Right lung (tissue), 10 donors: ENCODE measurements around the gene DLX4. TPM values are rescaled to one million over a fixed set of nuclear protein-coding genes. Genes with fewer than 3 reads are reported as not detected.

ENCODE experiments used
- DNase-seq, 2 donors: peaks; one replicate each; pipeline ENCODE4 v3.0.0-alpha.2; 2013
- long read RNA-seq, 8 donors: transcript quantifications; one replicate each; lab custom pipeline, GENCODE V29; 2026
- polyA plus RNA-seq, 5 donors: library from polyadenylated mRNA; unstranded; fragments of 120-200 nt; gene quantifications; one replicate each; pipeline versions ENCODE4 v1.2.1 to v1.2.3, GENCODE V29; 2013; ENCODE audit warnings: inconsistent platforms in 1 of 5, low replicate concordance in 1 of 5; ENCODE audit not compliant: insufficient read length in 5 of 5, insufficient read depth in 1 of 5

The DLX4 gene, protein sequence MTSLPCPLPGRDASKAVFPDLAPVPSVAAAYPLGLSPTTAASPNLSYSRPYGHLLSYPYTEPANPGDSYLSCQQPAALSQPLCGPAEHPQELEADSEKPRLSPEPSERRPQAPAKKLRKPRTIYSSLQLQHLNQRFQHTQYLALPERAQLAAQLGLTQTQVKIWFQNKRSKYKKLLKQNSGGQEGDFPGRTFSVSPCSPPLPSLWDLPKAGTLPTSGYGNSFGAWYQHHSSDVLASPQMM
- polyA plus RNA-seq = 1 to 10 TPM in 4 of 5 donors, under 1 TPM in 1; 0.80 to 2.0 (median 1.4) TPM
- long read RNA-seq, donor 1, partial matches to known transcripts = 0 of 3 reads
- long read RNA-seq, donor 1, other reads (novel, unspliced or antisense) = 0 of 3 reads
- long read RNA-seq, donor 2 = 0 reads
- long read RNA-seq, donor 3, partial matches to known transcripts = 0 of 5 reads
- long read RNA-seq, donor 3, other reads (novel, unspliced or antisense) = 0 of 5 reads
- long read RNA-seq, donor 4, partial matches to known transcripts = 0 of 1 reads
- long read RNA-seq, donor 4, other reads (novel, unspliced or antisense) = 0 of 1 reads
- long read RNA-seq, donor 5, partial matches to known transcripts = 0 of 1 reads
- long read RNA-seq, donor 5, other reads (novel, unspliced or antisense) = 0 of 1 reads
- long read RNA-seq, donor 6 = 0 reads
- long read RNA-seq, donor 7, partial matches to known transcripts = 0 of 1 reads
- long read RNA-seq, donor 7, other reads (novel, unspliced or antisense) = 0 of 1 reads
- long read RNA-seq, donor 8 = 0 reads

DNA sequence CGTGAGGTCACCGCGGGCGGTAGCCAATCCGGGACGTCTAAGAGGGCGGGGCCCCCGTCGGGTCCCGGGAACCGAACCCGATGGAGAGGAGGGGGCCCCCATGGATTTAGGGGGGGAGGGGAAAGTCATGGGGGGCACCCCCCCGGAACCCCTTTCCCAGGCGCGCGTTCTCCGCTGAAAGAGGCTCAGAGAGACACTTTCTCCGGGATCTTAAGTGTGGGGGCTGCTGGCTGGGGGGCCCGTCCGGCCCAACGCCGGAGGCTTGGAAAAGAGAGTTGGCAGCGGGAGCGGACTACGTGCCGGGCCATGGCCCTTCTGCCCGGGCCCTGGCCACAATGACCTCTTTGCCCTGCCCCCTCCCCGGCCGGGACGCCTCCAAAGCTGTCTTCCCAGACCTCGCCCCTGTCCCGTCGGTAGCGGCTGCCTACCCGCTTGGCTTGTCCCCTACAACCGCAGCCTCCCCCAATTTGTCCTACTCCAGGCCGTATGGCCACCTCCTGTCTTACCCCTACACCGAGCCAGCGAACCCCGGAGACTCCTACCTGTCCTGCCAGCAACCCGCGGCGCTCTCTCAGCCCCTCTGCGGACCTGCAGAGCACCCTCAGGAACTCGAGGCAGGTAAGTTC, at the start of gene DLX4:
Gene DLX4, plus strand, starts transcription at position 57 of the 626 bp plus-strand sequence. Its CDS starts 279 bp downstream, at position 336.
- DNase-seq = no peak

DNA sequence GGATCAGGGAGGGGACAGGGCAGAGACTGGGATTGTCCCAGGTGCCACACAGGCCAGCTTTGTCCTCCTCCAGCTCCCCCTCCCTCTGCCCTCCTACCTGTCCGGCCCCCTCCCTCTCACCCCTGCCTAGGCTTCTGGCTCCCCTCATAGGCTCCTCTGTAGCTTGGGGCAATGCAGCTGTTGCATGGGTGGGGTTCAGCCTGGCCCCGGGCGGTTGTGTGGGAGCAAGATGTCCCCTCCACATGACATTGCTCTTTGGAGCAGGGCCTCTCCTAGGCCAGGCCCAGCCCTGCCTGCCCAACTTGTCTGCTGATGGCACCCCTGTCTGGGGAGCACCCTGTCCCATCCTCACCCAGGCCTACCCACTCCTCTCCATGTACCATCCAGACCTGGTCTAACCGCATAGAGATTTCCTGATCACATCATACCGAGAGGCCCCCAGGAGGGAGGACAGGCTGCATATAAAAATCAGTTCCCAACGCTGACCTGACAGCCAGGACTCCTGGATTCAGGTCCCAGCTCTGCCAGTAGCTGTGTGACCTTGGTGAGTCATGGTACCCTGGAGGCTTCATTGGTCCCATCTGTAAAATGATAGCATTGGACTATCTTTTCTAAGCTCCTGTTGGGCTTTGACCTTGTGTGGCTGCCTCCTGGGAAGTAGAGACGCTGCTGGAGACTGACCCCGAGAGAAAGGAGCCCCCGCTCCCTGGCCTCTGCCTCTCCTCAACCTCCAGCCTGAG, 48.8 kb upstream of the DLX4 start:
- no peak for DNase-seq

DNA sequence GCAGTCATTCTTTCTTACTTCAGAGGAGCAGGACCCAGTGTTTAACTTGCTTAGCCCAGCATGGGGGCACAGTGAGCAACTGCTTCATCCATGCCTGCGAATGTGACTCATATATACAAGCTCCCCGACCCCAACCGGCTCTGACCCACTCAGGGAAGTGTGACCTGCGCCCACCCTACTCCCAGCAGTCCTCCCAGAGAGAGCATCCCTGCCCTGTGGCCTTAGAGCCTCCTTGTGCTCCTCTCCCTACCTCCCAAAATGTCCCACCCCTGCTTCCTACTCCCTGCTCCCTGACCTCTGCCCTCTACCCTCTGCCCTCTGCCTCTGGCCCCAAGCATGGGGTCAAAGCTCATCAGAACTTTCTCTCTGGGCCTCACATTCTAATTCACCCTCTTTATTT, 46.9 kb upstream of the DLX4 start:
- DNase-seq = no peak

DNA sequence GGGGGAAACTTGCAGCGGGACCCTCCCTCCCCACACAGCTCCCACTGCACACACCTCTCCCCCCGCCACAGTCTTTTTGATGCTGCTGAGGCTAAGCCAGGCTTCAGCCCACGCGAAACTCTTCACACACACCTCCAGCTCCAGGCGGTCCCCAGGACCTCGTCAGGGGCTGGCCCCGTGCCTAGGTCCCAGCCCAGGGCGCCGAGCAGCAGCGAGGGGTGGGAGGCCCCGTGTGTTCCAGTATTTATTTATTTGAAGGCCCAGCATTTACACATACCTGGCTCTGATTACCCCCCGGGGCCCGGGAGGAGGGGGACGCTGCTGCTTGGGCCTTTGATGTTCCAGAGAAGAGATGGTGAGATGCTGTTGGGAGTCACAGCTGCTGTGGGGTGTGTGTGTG, 44.9 kb upstream of the DLX4 start:
- no peak for DNase-seq

GRCh38 chr17:49924589-49924988, 44.4 kb upstream of the DLX4 start:
- no peak for DNase-seq

DNA sequence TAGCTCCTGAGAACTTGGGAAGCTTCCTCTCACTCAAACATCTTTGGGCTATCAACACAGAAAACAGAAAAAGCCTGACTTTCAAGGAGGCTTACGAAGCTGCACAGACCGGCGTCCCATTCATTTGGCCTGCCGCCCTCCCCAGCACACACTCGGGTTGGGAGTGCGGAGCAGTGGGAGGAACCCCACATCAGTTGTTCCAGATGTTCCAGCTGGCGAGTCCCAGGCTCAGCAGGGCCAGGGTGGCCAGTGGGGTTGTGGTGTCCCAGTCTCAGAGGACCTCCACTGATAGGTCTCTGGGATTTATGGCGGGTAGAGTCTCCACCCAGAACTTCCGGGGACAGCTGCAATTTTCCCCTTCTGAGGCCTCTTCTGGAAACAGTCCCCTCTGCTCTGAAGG, 43.1 kb upstream of the DLX4 start:
- DNase-seq = no peak

- no peak for DNase-seq
Measured at GRCh38 chr17:49926886-49927285, 42.1 kb upstream of the DLX4 start.

DNA sequence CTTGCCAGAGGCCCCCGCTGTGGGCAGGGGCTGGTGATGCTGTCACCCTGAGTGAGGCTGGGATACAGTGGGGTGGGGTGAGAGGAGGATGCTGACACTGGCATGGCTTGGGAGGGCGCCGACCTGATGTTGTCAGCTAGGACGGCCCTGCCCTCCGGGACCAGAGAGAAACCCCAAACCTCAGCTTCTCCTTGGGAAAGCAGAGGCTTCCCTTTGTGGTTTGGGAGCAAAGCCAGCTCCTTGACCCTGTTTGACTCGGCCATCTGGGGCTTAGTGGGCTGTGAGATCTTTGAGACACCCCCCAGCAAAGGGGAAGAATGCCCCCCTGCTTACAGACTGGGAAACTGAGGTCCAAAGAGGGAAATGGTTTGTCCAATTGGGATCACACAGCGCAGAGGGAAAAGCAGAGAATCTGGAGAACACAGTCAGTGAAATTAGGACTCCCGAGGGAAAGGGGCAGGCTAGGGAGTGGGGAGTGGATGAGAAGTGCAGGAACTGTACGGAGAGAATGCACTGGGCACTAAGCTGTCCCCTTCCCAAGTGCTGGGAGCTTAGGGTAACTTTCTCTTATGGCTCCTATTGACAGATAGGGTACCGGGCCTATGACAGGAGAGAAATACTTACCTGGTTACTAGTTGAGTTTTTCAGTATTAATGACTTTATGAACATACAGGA, 40.7 kb upstream of the DLX4 start:
- no peak for DNase-seq

DNA sequence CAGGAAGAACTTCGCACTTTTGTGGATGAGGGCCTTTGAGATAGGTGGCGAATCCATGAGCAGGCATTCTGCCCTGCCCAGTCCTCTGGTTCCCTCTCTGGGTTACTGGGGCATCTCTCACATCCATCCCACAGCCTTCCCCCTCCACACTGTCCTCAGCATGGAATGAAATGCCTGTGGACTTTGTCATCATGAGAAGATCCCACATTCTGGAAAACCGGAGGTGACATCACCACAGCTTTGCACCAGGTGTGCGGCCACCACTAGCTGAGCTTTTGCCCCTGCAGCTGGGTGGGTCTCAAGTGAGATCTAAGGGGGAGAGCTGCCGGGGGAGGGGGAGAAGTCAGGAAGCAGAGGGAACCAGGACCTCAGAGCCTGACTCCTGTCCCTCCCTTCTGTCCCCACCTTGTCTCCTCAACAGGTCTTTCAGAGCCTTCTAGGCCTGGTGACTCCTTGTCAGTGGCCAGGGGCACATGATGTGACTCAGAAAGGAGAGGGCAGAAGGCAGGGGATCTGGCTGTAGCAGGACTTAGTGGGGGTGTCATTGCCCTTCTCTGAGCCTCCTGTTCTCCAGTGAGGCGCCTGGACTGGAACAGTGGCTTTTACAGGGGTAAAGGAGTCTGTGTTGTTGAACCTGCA, 40.0 kb upstream of the DLX4 start:
- DNase-seq = no peak

DNA sequence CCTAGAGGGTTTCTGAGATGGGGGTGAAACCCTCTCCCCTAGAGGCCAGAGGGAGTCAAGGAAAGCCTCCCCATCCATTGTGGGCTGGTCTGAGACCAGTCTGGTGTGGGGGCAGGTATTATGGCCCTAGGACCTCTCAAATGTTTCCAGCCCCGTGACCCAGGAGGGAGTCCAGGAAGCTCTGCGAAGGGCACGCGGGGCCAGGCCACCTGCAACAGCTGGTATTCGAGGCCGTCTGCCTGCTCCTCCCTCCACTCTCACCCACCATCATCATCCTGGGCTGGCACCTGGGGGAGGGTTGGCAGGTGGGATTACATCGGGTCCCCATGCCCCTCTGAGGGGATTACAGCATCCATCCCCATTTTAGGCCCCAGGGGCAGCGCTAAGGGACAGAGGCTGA, 38.1 kb upstream of the DLX4 start:
- no peak for DNase-seq

DNA sequence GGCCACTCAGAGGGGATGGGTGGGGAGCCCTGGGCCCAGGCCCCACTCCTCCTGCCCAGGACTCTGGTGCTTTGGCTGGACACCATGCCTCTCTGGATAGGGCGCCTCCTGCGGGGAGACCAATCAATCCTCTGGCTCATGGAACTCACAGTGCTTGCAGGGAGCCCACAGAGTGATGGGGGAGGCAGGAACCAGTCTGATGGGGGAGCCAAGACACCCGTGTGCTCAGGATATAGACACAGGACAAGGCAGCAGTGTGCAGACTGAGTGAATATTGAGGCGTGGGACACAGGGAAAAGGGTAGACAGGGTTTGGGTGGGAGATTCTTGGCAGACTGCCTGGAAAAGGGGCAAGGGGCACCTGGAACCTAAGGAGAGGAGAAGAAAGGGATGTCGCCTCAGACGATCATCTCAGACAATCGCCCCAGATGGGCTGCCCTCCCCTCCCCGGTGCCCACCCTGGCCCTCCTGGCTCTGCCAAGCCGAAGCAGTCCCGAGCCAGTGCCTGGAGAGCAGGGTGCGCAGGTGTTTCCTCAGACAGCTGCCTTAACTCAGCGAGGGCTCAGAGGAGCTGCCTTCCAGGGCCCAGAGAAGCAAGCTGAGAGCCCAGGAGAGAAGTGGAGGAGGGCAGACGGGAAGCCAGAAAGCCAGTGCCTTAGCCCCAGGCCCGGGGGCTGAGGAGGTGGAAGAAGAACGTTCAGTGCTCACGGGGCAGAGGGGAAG, 37.4 kb upstream of the DLX4 start:
- no peak for DNase-seq

- no peak for DNase-seq
Measured at GRCh38 chr17:49932138-49932723, 36.8 kb upstream of the DLX4 start.

DNA sequence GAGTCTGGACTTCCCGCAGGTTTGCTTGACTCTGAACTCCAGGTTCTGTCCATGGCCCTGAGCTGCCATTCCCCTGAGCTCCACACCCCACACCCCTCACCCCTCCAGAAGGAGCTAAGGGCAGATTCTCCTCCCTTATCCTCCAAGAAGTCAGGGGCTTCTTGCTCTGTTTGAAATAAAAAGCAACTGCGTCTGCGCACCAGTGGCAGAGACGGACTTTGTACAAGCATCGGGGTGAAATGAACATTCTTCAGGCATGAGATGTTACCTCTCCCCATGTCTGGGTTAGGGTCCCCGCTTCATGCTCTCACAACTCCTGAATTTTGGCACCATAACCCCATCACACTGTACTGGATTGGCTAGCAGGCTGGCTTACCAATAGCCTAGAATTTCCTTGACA, 36.1 kb upstream of the DLX4 start:
- DNase-seq = no peak

GRCh38 chr17:49935526-49936210, 33.3 kb upstream of the DLX4 start:
- DNase-seq = peak in 1 of 2 donors; percentile 11

DNA sequence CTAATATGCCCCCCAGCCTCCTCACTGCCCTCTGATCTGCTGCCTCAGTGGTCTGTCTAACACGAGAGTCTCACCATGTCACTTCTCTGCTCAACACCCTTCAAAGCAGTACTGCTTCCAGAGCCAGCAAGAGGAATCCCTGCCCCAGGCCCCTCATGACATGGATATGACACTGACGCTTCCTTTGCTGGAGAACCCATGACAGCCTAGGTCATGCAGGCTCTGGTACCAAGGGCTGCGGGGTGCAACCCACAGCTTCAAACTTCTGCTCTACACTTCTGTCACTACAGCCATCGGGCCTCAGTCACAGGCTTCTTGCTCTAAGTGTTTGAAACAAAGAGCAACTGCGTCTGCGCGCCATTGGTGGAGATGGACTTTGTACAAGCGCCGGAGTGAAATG, 32.6 kb upstream of the DLX4 start:
- DNase-seq = no peak

GRCh38 chr17:49939318-49939717, 29.7 kb upstream of the DLX4 start:
- DNase-seq = no peak

GRCh38 chr17:49941427-49941826, 27.6 kb upstream of the DLX4 start:
- no peak for DNase-seq

DNA sequence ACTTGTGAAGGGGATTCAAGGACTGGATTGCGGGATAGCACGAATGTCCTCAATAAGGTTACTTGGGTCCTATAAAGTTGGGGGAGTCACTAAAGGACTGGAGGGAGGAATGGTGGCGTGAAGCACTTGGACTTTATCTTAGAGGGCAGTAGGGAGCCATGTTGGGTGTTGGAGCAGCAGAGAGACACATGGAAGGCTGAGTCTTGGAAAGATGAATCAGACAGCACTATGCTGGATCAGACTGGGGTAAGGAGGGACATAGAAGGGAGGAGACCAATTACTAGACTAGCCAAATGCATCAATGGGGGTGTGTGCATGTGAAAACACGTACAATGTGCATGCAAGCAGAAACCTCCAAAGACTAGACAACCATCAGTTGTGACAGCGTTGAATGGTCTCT, 26.0 kb upstream of the DLX4 start:
- no peak for DNase-seq

DNA sequence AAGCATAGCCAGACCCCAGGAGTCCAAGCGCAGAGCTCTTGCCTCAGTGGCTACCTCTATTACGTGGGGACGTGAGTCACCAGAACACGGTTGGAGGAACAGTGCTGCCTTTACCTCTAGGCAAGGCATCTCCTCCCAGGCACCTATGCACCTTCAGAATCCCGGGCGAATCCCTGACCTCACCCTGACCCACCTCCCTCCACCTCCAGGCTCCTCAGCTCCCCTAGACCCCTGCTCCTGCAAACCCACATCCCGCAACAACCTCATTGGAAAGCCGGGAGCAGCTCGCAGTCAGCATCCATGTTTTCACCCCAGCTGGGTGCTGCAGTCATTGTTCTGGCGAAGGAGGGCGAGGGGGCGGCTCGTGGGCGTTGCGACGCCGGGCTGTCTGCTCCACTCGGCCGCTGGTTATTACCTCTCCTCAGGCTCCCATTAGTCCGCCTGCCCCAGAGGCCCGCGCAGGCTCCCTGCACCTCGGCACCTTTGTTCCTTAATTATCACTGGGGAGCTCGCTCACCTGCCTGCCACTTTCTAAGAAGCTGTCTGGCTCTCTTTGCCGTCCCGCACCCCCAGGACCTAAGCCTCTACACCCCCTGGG, 24.6 kb upstream of the DLX4 start:
- DNase-seq = no peak
